Measurements from ENCODE around the gene TENM4.

TENM4 gene

DNA sequence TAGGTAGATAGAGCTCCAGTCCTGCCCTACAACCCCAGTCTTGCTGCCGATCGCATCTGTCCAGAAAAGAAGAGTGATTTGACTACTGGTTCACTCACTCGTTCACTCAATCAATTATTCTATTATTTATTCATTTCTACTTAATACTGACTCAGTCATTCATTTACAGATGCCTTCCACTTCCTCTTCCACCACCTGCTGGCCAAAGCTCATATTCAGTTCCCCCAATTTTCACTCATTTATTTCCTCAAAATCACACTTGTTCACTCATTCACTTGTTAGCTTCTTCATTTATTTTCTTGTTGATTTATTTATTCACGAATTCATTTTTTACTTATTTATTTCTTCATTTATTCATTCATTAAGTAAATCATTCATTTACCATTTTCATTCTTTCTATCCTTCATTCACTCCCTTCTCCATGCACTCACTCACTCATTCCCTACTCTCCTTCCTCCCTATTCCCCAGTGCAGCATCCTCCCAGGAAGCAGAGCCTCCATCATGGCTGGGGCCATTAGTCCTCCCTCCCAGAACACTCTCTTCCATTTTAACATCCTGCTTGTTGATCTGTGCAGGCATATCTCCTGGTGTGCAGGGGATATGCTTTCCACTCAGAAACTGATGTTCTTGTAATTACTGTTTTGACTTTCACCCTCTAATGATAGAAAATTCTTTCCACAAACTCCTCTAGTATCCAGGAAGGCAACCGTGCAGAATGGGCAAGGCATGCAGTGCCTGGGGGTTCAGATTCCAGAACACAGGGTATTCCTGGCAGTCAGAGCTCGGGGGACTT lies 281.0 kb downstream of the TENM4 start:
- DNase-seq, result no peak

GRCh38 chr11:79157738-79158137 lies 283.1 kb downstream of the TENM4 start:
- no peak for DNase-seq

GRCh38 chr11:79156031-79156430 lies 284.8 kb downstream of the TENM4 start:
- DNase-seq, result no peak

- DNase-seq, result no peak
Observed at GRCh38 chr11:79155237-79155636, 285.6 kb downstream of the TENM4 start.

DNA sequence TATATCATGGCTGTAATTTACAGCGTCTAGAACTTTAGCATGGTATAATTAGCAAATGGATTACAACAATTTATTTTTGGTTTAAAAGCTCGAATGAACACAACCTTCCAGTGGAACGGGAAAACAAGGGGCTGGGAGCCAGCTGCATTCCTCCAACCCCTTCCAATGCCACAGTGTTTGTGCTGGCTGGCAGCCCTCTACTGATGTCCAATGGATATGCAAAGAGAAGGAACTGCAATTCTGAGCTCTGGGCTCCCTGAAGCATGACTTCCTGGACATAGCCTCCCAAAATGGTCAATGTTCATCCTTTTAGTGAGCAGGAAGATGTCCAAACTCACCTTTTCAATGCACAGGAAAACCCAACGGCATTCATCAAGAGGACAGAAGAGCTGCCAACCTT lies 288.3 kb downstream of the TENM4 start:
- no peak for DNase-seq

- DNase-seq, result no peak
Observed at GRCh38 chr11:79151396-79151795, 289.4 kb downstream of the TENM4 start.

- no peak for DNase-seq
Observed at GRCh38 chr11:79150966-79151365, 289.9 kb downstream of the TENM4 start.

GRCh38 chr11:79150320-79150719 lies 290.5 kb downstream of the TENM4 start:
- no peak for DNase-seq

DNA sequence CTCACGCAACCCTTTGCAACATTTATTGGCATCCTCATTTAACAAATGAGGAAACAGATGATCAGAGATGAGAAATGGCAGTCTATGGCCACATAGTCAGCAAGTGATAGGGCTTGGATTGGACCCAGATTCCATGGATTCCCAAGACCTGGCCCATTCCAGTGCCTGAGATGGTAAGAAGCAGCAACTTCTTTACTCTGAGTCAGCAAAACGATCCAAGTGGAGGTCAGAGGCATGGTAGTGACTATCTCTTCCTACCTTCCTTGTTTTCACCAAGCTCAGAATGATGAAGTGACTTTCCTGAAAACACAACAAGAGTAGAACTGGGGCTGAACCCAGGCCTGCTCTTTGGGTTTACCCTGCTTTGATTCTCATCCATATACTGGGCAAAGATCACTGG lies 293.1 kb downstream of the TENM4 start:
- DNase-seq, result no peak

GRCh38 chr11:79147011-79147410 lies 293.8 kb downstream of the TENM4 start:
- no peak for DNase-seq

- DNase-seq, result no peak
Observed at GRCh38 chr11:79139900-79140299, 300.9 kb downstream of the TENM4 start.

DNA sequence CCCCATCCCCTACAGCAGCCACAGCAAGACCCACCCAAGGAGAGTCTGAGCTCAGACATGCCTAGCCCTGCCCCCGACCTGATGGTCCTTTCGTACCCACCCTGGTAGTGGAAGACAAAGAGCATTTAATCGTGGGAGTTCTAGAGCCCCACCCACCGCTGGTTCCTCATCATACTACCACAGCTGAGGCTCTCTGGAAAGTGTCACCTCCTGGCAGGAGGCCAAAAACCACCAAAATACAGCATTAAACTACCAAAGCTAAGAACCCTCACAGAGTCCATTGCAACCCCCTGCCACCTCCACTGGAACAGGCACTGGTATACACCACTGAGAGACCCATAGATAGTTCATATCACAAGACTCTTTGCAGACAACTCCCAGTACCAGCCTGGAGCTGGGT lies 311.1 kb downstream of the TENM4 start:
- DNase-seq, result no peak

- DNase-seq, result no peak
Observed at GRCh38 chr11:79128291-79128690, 312.5 kb downstream of the TENM4 start.

DNA sequence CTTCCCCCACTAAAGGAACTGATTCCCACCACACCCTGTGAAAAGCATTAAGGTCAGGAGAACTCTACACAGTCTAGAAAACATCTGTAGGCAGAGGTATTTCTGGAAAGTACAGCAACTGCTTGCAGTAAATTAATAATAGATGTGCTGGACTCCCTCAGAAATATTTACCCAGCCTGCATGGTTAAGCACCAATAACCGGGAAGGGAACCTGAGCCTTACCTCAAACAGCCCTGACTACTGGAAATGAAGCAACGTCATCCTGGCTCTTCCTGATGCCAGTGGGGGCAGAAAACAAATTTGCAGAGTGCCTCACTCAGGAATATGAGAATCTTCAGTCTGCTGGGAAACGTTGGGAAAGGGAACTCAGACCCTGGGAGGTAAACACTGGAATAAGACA lies 318.1 kb downstream of the TENM4 start:
- DNase-seq, result no peak

- DNase-seq, result no peak
Observed at GRCh38 chr11:79121351-79121750, 319.5 kb downstream of the TENM4 start.

DNA sequence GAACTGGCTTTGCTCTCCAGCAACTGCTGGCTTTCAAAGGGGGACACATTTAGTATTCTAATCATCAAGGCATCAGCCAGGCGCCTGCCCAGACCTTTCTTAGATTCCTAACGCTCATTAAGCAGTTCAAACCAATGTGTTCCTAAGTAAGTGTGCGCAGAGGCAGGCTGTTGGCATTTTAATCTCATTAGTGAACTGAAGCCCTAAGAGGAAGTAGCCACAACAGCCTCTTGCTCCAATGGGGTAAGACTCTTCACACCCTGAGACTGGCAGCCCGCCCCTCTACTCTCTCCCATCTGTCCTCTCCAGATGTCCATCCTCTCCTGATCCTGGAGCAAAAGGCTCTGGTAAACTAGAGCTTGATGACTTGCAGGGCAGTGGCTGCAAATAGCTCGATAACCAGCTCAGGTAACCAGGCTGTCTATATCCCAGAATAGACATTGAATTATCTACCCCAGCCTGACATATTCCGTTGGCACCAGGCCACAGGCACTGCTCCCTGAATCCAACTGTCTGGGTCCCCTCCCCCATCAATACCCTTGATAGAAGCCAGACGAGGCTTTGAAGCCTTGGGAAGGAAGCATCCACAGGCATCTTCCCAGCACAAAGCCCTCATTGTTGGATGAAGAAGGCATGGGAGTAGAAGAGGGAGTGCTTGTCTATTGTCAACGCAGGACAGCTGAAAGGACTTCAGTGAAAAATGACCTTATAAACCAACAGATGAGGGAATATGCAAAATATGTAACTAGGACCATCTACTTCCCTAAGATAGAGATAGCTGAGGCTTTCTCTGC lies 321.1 kb downstream of the TENM4 start:
- DNase-seq, result no peak

GRCh38 chr11:79117488-79117887 lies 323.3 kb downstream of the TENM4 start:
- no peak for DNase-seq

GRCh38 chr11:79116600-79116999 lies 324.2 kb downstream of the TENM4 start:
- no peak for DNase-seq

- DNase-seq, result no peak
Observed at GRCh38 chr11:79113054-79113690, 327.7 kb downstream of the TENM4 start.

DNA sequence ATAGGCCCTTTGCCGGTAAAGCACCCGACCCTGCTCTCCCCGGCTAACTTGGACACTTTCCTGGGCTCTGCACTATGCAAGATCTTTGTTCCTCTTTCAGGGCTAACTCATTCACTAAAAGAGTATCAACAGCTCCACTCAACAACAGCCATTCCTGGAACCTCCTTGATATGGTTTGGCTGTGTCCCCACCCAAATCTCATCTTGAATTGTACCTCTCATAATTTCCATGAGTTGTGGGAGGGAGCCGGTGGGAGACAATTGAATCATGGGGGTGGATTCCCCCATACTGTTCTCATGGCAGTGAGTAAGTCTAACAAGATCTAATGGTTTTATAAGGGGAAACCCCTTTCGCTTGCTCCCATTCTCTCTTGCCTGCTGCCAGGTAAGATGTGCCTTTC lies 330.0 kb downstream of the TENM4 start:
- no peak for DNase-seq

DNA sequence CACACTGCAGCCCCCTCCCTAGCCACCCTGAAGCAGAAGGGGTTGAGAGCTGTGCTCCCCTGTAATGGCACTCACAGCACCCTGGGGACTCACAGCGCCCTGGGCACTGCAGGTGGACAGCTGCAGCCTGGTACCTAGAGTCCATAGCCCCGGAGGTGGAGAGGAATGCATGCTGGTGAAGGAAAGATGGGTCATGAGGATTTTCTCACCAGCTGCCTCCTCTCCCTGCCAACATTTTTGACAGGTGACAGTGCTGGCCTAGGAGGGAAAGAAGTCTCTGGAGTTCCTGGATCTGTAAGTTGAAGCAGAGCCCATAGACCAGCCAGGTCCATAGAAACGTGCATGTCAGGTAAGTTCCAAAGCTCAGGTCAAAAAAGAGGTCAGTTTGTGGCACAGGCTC lies 330.5 kb downstream of the TENM4 start:
- DNase-seq, result no peak

DNA sequence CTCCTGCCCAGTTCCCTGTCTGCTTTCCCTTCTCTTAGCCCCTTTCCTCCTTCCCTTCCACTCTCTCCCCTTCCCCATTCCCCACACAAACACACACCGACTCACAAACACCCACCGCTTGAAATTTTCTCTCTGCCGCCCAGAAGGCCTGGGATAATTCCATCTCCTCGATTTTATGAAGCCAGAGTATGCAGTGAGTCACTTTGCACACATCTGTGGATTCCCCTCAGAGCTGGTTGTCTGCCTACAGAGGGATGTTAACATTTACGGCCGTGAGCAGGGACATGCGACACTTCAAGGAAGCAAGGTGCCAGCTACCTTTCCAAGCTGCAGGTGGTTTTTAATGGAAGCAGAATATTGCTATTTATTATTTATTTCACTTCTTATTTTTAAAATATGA lies 332.0 kb downstream of the TENM4 start:
- DNase-seq, result no peak

DNA sequence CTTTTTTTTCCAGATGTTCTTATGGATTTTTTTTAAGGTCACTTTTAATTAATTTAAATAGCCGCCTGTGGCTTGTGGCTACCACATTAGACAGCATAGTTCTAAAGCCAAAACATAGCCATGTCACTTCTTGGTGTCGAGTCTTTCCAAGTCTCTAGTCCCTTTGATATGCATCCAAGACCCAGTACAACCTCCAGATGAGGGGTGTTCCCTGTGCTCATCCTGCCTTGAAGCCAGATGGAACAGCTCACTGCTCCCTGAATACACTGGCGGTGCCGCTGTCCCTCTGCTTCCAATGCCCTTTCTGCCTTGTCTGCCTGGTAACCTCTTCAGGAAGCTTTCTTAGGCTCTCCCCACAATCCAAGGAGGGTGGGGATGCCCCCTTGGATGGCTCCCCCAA lies 338.0 kb downstream of the TENM4 start:
- no peak for DNase-seq

GRCh38 chr11:79101656-79102055 lies 339.2 kb downstream of the TENM4 start:
- DNase-seq, result no peak
